ENCODE data around the gene IQCE. TPM values are rescaled to one million over a fixed set of nuclear protein-coding genes. Genes with fewer than 3 reads are reported as not detected.

The IQCE gene
- total RNA-seq, 1 experiment from 2014 or later, result 44.8 TPM

DNA sequence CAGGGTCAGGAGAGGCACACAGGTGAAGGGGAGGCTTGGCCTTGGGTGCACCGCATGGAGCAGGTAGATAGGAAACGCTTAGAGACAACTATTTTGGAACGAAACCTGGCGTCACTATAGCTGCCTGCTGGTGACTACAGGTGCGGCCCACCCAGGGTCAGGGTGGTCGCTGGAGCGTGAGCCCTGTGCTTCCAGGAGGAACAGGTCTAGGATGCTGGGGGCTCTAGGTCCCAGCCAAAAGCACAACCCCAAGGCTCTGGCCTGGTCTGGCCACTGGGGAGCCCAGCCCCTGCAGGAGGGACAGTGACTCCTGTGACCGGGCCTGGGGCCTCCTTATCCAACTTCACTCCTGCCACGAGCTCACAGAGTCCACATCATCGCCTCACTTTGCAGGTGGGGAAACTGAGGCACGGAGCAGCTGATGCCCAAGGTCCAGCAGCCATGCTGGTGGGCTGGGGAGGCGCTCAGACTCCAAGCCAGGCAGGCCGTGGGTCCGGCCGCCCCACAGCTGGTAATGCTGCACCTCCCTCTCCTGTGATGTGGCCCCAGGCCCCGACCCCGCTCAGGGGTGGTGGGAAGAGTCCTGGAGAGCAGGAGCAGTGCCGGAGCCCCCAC is 30.2 kb upstream of the IQCE start:
- ATAC-seq, result no peak
- in situ Hi-C loops (cut with HindIII; ENCODE audit: low pct_unique_long_range_greater_than_20kb, low sequenced_read_pairs) (no loop called here), intact Hi-C loops (cut with micrococcal nuclease; ENCODE audit: unreplicated experiment) (no loop called here)
- H3K9me3 ChIP-seq (ENCODE audit: control insufficient read depth, insufficient read depth, low read depth, low read length), result no peaks in the 10 kb centered on the region
- peak overlapping the region; percentile 85 for H3K27ac ChIP-seq (ENCODE audit: low read length)
- BruUV-seq (replicated peaks), result no TSS peak
- H3K27me3 ChIP-seq (ENCODE audit: control insufficient read depth, insufficient read depth, low read length), result no peaks in the 10 kb centered on the region
- ChIA-PET CTCF (interaction anchor here (0.6 to 1.6 kb wide), 2 partner anchors 60 to 942 kb away, joined by 3 to 10 read pairs; no protein-coding TSS in a partner anchor), POLR2A (no interaction called here)
- H3K36me3 ChIP-seq (ENCODE audit: control insufficient read depth, insufficient read depth, low read length), result no peaks in the 10 kb centered on the region
- no peak overlapping the region for H3K4me3 ChIP-seq (ENCODE audit: low read depth in 2 of 2, low read length in 2 of 2)
- no peak for DNase-seq (ENCODE audit: low read depth, low spot score)
- TF ChIP-seq, protein P1, sequence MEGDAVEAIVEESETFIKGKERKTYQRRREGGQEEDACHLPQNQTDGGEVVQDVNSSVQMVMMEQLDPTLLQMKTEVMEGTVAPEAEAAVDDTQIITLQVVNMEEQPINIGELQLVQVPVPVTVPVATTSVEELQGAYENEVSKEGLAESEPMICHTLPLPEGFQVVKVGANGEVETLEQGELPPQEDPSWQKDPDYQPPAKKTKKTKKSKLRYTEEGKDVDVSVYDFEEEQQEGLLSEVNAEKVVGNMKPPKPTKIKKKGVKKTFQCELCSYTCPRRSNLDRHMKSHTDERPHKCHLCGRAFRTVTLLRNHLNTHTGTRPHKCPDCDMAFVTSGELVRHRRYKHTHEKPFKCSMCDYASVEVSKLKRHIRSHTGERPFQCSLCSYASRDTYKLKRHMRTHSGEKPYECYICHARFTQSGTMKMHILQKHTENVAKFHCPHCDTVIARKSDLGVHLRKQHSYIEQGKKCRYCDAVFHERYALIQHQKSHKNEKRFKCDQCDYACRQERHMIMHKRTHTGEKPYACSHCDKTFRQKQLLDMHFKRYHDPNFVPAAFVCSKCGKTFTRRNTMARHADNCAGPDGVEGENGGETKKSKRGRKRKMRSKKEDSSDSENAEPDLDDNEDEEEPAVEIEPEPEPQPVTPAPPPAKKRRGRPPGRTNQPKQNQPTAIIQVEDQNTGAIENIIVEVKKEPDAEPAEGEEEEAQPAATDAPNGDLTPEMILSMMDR (IDR thresholded peaks at IDR 0.05), result no peak
- no peak for TF ChIP-seq TCF7L2 (IDR thresholded peaks at IDR 0.05; ENCODE audit: low read depth, low read length)
- no peak for TF ChIP-seq POLR2AphosphoS5 (IDR thresholded peaks at IDR 0.05; ENCODE audit: low read depth, low read length)
- no peak for TF ChIP-seq SIN3A (IDR thresholded peaks at IDR 0.05; ENCODE audit: borderline replicate concordance, insufficient read depth, low read depth, low read length)
- TF ChIP-seq, protein P2, sequence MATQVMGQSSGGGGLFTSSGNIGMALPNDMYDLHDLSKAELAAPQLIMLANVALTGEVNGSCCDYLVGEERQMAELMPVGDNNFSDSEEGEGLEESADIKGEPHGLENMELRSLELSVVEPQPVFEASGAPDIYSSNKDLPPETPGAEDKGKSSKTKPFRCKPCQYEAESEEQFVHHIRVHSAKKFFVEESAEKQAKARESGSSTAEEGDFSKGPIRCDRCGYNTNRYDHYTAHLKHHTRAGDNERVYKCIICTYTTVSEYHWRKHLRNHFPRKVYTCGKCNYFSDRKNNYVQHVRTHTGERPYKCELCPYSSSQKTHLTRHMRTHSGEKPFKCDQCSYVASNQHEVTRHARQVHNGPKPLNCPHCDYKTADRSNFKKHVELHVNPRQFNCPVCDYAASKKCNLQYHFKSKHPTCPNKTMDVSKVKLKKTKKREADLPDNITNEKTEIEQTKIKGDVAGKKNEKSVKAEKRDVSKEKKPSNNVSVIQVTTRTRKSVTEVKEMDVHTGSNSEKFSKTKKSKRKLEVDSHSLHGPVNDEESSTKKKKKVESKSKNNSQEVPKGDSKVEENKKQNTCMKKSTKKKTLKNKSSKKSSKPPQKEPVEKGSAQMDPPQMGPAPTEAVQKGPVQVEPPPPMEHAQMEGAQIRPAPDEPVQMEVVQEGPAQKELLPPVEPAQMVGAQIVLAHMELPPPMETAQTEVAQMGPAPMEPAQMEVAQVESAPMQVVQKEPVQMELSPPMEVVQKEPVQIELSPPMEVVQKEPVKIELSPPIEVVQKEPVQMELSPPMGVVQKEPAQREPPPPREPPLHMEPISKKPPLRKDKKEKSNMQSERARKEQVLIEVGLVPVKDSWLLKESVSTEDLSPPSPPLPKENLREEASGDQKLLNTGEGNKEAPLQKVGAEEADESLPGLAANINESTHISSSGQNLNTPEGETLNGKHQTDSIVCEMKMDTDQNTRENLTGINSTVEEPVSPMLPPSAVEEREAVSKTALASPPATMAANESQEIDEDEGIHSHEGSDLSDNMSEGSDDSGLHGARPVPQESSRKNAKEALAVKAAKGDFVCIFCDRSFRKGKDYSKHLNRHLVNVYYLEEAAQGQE (IDR thresholded peaks at IDR 0.05; ENCODE audit: insufficient read depth in 1 of 2, low read depth in 2 of 2, low read length in 1 of 2), result no peak
- H3K4me1 ChIP-seq (ENCODE audit: control insufficient read depth, insufficient read depth, low read length), result peaks cover 75% of the 10 kb centered on the region

DNA sequence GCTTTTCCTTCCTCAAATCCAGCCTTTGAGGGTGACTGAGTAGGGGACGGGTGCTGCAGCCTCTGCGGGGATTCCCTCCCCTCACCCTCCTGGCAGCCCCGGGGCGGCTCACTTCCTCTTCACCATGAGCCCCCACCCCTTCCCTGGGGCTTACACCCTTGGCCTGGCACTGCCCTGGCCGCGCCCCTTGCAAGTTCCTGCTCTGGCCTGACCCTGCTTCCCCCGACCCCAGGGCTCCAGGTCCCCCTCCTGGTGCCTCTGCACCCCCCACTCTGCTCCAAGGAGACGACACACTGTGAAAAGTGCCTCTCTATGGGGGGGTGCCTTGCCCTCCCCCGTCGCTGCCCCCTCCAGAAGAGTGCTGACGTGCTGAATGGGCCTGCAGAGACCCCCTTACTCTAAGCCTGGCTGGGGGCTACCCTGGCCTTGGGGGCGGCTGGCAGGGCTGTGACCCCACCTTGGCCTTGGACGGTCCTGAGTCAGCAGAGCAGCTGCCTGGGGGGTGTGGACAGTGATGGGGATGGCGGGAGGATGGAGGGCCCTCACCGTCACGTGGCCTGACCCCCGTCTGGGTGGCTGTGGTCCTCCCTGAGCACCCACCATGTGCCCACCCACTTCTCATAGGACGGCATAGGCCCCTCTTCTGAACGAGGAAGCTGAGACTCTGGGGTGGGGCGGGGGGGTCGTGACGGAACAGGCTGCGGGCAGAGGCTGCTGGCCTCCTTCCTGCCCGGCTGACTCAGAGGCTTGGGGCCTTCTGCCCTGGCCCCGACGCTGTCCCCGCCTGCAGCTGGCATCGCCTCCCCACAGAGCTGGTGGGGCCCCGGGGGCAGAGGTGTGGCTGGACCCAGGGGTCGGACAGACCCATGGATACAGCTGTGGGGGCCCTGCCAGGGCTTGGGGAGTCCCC is 29.4 kb upstream of the IQCE start:
- in situ Hi-C loops (cut with HindIII; ENCODE audit: low pct_unique_long_range_greater_than_20kb, low sequenced_read_pairs) (no loop called here), intact Hi-C loops (cut with micrococcal nuclease; ENCODE audit: unreplicated experiment) (no loop called here)
- H3K27ac ChIP-seq (ENCODE audit: low read length), result peak overlapping the region; percentile 85
- H3K36me3 ChIP-seq (ENCODE audit: control insufficient read depth, insufficient read depth, low read length), result no peaks in the 10 kb centered on the region
- CTCF ChIA-PET, result interaction anchor here (0.7 kb wide), 1 partner anchor 107 kb away, joined by 6 read pairs; no protein-coding TSS in a partner anchor
- no TSS peak for BruUV-seq (replicated peaks)
- no peak overlapping the region for H3K4me3 ChIP-seq (ENCODE audit: low read depth in 2 of 2, low read length in 2 of 2)
- POLR2A ChIA-PET, result no interaction called here
- no peaks in the 10 kb centered on the region for H3K9me3 ChIP-seq (ENCODE audit: control insufficient read depth, insufficient read depth, low read depth, low read length)
- no peaks in the 10 kb centered on the region for H3K27me3 ChIP-seq (ENCODE audit: control insufficient read depth, insufficient read depth, low read length)
- DNase-seq (ENCODE audit: low read depth, low spot score) (no peak), ATAC-seq (peak; percentile 57)
- H3K4me1 ChIP-seq (ENCODE audit: control insufficient read depth, insufficient read depth, low read length), result peaks cover 67% of the 10 kb centered on the region
- peak; percentile 43; the same call in 1 of the 2 replicates for TF ChIP-seq SIN3A (IDR thresholded peaks at IDR 0.05; ENCODE audit: borderline replicate concordance, insufficient read depth, low read depth, low read length)
- TF ChIP-seq, protein P1 (IDR thresholded peaks at IDR 0.05), result no peak
- peak; percentile 57; the same call in 1 of the 2 replicates for TF ChIP-seq POLR2AphosphoS5 (IDR thresholded peaks at IDR 0.05; ENCODE audit: low read depth, low read length)
- TF ChIP-seq, protein P2 (IDR thresholded peaks at IDR 0.05; ENCODE audit: insufficient read depth in 1 of 2, low read depth in 2 of 2, low read length in 1 of 2), result no peak
- TF ChIP-seq TCF7L2 (IDR thresholded peaks at IDR 0.05; ENCODE audit: low read depth, low read length), result no peak
